Fibroblast of the aortic adventitia (primary cell): Measurements from ENCODE around the gene NFIB. TPM values are rescaled to one million over a fixed set of nuclear protein-coding genes. Genes with fewer than 3 reads are reported as not detected.

Source experiments
- DNase-seq: peaks from one replicate; pipeline ENCODE4 v3.0.0-alpha.2; 2010; ENCODE audit warnings: low read depth
- H3K4me3 ChIP-seq: 2 replicates; pipeline ENCODE4 v1.5.1; 2011; ENCODE audit warnings: low read depth, mild to moderate bottlenecking, control low read depth, low read length, moderate library complexity
- total RNA-seq: library from RNA; depleted of rRNA; stranded (reverse); fragments of >200 nt; gene quantifications from 2 replicates; pipeline ENCODE4 v1.2.3, GENCODE V29; 2012; ENCODE audit warnings: low replicate concordance
- TF ChIP-seq, protein P1 (sequence below): IDR thresholded peaks from 2 replicates; pipeline ENCODE4 v1.5.1; 2011; ENCODE audit warnings: mild to moderate bottlenecking, low read length, control low read depth, inconsistent platforms; ENCODE audit not compliant: insufficient read depth

NFIB gene
- total RNA-seq, 1 donor = 111 TPM

DNA sequence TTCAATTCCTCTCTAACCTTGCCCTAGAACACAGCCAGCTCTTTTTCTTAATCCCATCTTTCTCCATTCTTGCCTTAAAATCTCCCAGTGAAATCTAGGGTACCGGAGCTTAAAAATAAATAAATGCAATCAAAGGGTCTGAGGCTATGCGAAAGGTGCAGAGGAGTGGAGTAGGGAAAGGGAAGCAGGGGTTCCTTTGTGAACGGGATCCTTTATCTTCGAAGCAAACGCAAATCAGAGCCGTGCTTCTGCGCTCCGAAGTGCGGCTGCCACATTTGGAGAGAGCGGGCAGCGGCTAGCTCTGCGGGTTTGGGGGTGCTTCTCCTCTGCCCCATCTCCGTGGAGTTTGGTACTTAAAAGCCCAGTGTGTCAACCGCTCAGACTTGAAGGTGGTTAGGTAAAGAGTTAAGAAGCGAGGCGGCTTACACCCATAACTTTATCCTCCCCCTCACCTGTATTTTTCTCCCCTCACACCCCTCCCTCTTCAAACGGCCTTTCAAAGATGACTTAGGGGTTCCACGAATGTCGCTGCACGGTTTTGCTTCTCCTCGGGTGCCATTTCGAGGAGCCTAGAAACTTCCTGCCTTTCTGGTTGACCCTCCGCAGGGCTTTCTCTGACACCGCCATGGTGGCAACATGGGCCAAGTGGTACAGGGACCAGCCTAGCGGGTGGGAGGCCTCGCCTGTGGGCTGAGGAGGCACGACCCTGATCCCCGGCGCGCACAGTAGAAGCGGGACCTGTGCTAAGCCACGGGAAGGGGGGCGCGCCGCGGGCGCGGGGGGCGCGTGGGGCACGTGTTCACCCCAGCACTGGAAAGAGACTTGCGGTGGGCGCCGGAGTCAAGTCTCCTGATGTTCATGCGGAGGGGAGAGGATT lies 31.7 kb upstream of the NFIB start:
- H3K4me3 ChIP-seq = no peak overlapping the region
- DNase-seq = no peak
- TF ChIP-seq, protein P1, sequence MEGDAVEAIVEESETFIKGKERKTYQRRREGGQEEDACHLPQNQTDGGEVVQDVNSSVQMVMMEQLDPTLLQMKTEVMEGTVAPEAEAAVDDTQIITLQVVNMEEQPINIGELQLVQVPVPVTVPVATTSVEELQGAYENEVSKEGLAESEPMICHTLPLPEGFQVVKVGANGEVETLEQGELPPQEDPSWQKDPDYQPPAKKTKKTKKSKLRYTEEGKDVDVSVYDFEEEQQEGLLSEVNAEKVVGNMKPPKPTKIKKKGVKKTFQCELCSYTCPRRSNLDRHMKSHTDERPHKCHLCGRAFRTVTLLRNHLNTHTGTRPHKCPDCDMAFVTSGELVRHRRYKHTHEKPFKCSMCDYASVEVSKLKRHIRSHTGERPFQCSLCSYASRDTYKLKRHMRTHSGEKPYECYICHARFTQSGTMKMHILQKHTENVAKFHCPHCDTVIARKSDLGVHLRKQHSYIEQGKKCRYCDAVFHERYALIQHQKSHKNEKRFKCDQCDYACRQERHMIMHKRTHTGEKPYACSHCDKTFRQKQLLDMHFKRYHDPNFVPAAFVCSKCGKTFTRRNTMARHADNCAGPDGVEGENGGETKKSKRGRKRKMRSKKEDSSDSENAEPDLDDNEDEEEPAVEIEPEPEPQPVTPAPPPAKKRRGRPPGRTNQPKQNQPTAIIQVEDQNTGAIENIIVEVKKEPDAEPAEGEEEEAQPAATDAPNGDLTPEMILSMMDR = no peak

DNA sequence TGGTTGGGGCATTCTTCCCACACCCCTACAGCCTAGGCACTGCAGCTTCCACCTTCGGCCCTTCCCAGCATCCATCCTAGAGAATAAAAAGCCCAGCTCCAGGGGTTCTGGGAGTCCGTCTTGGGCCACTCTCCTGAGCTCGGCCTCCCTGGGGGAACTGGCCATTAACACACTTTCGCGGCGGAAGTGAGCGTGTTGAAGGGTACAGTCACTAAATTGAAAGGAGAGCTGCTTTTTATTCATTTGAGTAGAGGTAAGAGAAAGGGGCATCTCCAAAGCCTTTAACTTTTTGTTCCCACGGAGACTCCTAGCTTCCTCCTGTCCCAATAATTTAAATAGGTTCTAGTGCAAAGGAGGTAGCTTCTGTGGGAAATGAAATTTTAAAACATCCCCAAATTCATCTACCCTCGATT lies 31.0 kb upstream of the NFIB start:
- TF ChIP-seq, protein P1 = no peak
- DNase-seq = no peak
- no peak overlapping the region for H3K4me3 ChIP-seq

DNA sequence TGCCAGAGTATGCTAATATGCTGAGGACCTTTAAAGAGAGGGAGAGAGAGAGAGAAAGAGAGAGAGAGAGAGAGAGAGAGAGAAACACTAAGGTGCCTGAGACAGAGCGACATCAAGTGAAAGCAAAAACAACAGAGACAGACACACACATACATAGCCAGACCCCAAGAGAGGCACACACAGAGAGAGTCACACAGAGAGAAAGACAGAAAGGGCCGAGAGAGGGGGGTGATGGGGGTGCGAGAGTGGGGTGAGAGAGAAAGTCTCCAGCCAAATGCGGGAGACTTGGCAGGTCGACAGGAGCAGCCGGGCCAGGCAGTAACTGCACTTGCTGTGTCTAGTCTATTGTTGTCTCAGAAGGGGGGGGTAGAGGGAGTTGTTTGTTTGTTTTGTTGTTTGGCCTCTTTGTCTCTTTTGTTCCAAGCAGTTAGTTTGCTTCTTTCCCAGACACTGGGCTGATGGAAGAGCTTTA lies 30.1 kb upstream of the NFIB start:
- peak overlapping the region; percentile 52 for H3K4me3 ChIP-seq
- DNase-seq = no peak
- TF ChIP-seq, protein P1 = no peak

DNA sequence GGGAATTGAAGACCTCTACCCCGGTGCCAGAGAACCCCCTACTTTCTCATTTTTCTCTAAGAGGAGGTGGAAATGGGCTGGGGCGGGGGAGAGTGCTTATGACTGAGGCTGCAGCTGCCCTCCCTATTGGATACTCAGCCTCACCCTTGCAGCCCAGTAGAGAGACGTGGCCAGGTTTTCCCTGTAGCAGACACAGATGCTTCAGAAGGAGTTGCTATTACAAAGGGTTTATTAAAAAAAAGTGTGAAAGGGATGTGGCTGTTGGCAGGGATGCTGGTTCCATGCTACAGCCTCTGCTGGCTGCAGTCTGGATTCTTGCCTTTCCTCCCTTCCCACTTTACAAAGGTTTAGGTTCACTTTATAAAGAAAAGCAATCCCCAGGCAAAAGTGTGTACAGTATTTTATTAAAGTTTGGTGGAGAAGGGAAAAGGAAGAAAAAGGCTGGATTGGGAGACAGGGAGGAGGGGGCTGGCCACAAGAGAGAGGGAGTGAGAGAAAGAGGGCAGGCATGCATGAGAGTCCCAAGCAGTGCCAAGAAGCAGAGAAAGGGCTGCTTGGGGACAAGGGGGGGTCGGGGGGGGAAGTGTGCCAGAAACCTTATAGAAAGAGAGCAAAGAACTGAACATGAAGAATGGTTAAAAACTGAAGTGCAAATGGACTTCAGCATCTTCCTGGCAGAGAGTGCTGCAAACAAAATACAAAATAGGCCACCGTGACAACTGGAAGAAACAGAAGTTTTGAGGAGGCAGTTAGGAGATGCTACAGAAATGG lies 29.5 kb upstream of the NFIB start:
- no peak for DNase-seq
- H3K4me3 ChIP-seq = peak overlapping the region; percentile 52
- TF ChIP-seq, protein P1 = no peak

DNA sequence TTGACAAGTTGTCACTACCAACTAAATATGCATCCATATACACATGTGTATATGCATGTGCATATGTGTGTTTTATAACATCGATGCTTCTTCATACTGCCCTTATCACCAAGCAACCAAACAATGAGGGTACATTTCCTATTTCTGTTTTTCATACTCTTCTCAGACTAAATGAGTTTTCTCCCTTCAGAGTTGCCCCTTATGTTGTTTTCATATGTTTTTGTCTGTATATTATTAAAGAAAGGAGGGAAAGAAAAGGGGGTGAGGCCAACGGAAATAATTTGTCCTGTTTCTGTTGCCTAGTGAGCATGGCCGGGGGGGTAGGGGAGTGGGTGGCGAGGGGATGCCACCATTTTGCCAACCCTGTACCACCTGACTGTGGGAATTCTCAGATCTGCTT lies 28.8 kb upstream of the NFIB start:
- H3K4me3 ChIP-seq = no peak overlapping the region
- TF ChIP-seq, protein P1 = no peak
- DNase-seq = no peak

DNA sequence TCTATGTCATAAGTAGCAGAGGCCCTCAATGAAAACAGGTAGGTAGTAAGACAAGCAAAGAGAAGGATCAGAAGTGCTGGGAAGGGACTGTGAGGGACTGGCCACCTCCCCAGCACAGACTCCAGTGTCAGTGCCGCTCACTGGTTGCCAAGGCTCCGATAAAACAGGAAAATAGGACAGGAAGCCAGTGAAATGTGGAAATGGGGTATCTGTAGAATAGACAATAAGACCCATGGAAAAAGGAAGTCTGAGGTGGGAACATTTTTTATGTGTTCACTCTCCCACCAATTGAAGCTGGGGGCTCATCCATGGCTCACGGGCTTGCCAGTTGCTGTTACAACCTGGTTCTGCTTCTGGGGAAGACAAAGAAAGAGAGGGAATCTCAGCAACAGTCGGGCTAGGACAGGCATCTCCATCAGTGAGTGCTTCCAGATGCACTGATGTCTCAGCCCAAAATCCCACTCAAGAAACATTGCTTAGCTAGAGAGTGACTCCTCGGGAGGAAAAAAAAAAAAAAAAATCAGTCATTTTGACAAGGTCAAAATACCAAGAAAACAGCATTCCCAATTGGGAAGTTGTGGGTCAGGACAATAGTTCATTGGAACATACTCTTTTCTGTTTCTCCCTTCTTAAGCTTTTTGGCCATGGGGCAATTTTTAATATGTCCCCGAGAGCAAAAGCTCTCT lies 27.6 kb upstream of the NFIB start:
- no peak overlapping the region for H3K4me3 ChIP-seq
- no peak for DNase-seq
- TF ChIP-seq, protein P1 = no peak
